Thymus (tissue), 14 donors: ENCODE results near the gene PRKACB. TPM values are rescaled to one million over a fixed set of nuclear protein-coding genes. Genes with fewer than 3 reads are reported as not detected.
"Not testable (repeated sequence)": the region's sequence is repeated elsewhere in the genome, so short reads cannot be mapped to it uniquely, and the experiment has no call there.

ENCODE experiments used
- DNase-seq, 9 donors: peaks; one replicate each; pipeline ENCODE4 v3.0.0-alpha.2; 2013; ENCODE audit warnings: low spot score in 9 of 9, low read depth in 6 of 9, missing footprints in 1 of 9
- H3K27ac ChIP-seq, 2 donors: one replicate each; pipeline ENCODE4 v1.5.1; 2013; ENCODE audit warnings: control low read depth in 1 of 2, low read depth in 1 of 2, low read length in 1 of 2, mild to moderate bottlenecking in 1 of 2, moderate library complexity in 1 of 2
- H3K27me3 ChIP-seq, 2 donors: one replicate each; pipeline ENCODE4 v1.5.1; 2013; ENCODE audit warnings: low read length in 1 of 2; ENCODE audit not compliant: control insufficient read depth in 2 of 2, insufficient read depth in 1 of 2
- H3K36me3 ChIP-seq, 2 donors: one replicate each; pipeline ENCODE4 v1.5.1; 2013; ENCODE audit warnings: low read length in 1 of 2, mild to moderate bottlenecking in 1 of 2, moderate library complexity in 1 of 2; ENCODE audit not compliant: control insufficient read depth in 2 of 2, insufficient read depth in 2 of 2
- H3K4me1 ChIP-seq, 2 donors: one replicate each; pipeline ENCODE4 v1.5.1; 2013; ENCODE audit warnings: low read length in 2 of 2; ENCODE audit not compliant: control insufficient read depth in 2 of 2, insufficient read depth in 2 of 2
- H3K4me3 ChIP-seq, 2 donors: one replicate each; pipeline ENCODE4 v1.5.1; 2013; ENCODE audit warnings: low read length in 2 of 2, control low read depth in 1 of 2, mild to moderate bottlenecking in 1 of 2
- H3K9me3 ChIP-seq, 2 donors: one replicate each; pipeline ENCODE4 v1.5.1; 2013; ENCODE audit warnings: low read length in 1 of 2, mild to moderate bottlenecking in 1 of 2; ENCODE audit not compliant: control insufficient read depth in 2 of 2, insufficient read depth in 1 of 2
- WGBS: extraction: QIAGEN DNeasy Blood & Tissue Kit; methylation state at CpG from one replicate; pipeline ENCODE4 v1.1.7; 2013; 5-methylcytosine and 5-hydroxymethylcytosine counted together
- long read RNA-seq, 10 donors: transcript quantifications; one replicate each; lab custom pipeline, GENCODE V29; 2026
- polyA plus RNA-seq: library from polyadenylated mRNA; stranded (reverse); fragments of 200-250 nt; gene quantifications from one replicate; pipeline ENCODE4 v1.2.3, GENCODE V29; 2013
- total RNA-seq: library from RNA; stranded (reverse); fragments of 120-200 nt; gene quantifications from one replicate; pipeline ENCODE4 v1.2.4, GENCODE V29; 2013
- donor health status: healthy.

Gene PRKACB
- 95.0 TPM for total RNA-seq
- polyA plus RNA-seq = 52.1 TPM
- long read RNA-seq, donor 1, full-length matches to known transcripts = 6 of 6 reads
- long read RNA-seq, donor 1, partial matches to known transcripts = 0 of 6 reads
- long read RNA-seq, donor 1, other reads (novel, unspliced or antisense) = 0 of 6 reads
- long read RNA-seq, donor 2, full-length matches to known transcripts = 45 of 45 reads
- long read RNA-seq, donor 2, partial matches to known transcripts = 0 of 45 reads
- long read RNA-seq, donor 2, other reads (novel, unspliced or antisense) = 0 of 45 reads
- long read RNA-seq, donor 3, full-length matches to known transcripts = 28 of 28 reads
- long read RNA-seq, donor 3, partial matches to known transcripts = 0 of 28 reads
- long read RNA-seq, donor 3, other reads (novel, unspliced or antisense) = 0 of 28 reads
- long read RNA-seq, donor 4, full-length matches to known transcripts = 13 of 13 reads
- long read RNA-seq, donor 4, partial matches to known transcripts = 0 of 13 reads
- long read RNA-seq, donor 4, other reads (novel, unspliced or antisense) = 0 of 13 reads
- long read RNA-seq, donor 5, full-length matches to known transcripts = 21 of 27 reads
- long read RNA-seq, donor 5, partial matches to known transcripts = 0 of 27 reads
- long read RNA-seq, donor 5, other reads (novel, unspliced or antisense) = 6 of 27 reads
- long read RNA-seq, donor 6, full-length matches to known transcripts = 16 of 16 reads
- long read RNA-seq, donor 6, partial matches to known transcripts = 0 of 16 reads
- long read RNA-seq, donor 6, other reads (novel, unspliced or antisense) = 0 of 16 reads
- long read RNA-seq, donor 7, full-length matches to known transcripts = 28 of 33 reads
- long read RNA-seq, donor 7, partial matches to known transcripts = 0 of 33 reads
- long read RNA-seq, donor 7, other reads (novel, unspliced or antisense) = 5 of 33 reads
- long read RNA-seq, donor 8, full-length matches to known transcripts = 3 of 3 reads
- long read RNA-seq, donor 8, partial matches to known transcripts = 0 of 3 reads
- long read RNA-seq, donor 8, other reads (novel, unspliced or antisense) = 0 of 3 reads
- long read RNA-seq, donor 9, full-length matches to known transcripts = 16 of 16 reads
- long read RNA-seq, donor 9, partial matches to known transcripts = 0 of 16 reads
- long read RNA-seq, donor 9, other reads (novel, unspliced or antisense) = 0 of 16 reads
- long read RNA-seq, donor 10, full-length matches to known transcripts = 29 of 29 reads
- long read RNA-seq, donor 10, partial matches to known transcripts = 0 of 29 reads
- long read RNA-seq, donor 10, other reads (novel, unspliced or antisense) = 0 of 29 reads

DNA sequence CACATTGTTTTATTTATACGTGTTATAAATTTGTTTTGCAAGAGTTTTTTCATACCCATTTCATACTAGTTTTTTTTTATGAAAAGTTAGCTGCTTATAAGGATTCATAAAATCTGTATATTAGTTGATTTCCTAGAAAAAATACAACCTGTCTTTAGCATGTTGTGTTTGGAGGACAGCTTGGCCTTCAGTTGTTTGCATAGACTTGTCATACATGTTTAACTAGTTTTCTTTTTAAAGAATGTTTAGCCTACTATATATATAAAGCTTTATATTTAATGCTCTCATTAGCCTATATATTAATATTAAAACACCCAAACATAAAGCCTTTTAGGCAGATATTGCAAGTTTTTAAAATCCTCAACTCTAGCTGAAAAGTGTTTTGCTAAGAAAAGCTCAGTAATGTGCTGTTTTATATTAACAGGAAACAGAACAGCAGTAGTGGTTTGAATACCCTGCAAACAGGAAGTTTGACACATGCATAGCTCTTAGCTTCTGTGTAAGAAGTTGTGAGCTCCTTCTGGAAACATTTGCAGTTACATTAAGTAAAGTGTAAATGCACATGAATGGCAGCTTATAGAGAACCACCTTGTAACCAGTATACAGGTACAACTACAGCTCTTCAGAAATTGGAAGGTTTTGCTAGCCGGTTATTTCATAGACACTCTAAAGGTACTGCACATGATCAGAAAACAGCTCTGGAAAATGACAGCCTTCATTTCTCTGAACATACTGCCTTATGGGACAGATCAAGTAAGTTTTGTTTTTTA, at the start of gene PRKACB:
TSS of gene PRKACB (plus strand) at position 476 of the 770 bp plus-strand sequence. CDS start at position 567, 91 bp downstream.
- Histone ChIP-seq H3K9me3 (no peaks in the 10 kb centered on the region), H3K36me3 (no peaks in the 10 kb centered on the region), H3K27me3 (no peaks in the 10 kb centered on the region), H3K27ac (peak within 1 kb of the TSS; percentile 93), H3K4me1 (peaks cover 0 to 2% of the 10 kb centered on the region in 2 donors), H3K4me3 (peak within 1 kb of the TSS; percentile 63 to 85)
- WGBS = 45% methylated on average over 2 of the region's 2 CpGs
- DNase-seq = peak; percentile 61 to 96 (median 82)

DNA sequence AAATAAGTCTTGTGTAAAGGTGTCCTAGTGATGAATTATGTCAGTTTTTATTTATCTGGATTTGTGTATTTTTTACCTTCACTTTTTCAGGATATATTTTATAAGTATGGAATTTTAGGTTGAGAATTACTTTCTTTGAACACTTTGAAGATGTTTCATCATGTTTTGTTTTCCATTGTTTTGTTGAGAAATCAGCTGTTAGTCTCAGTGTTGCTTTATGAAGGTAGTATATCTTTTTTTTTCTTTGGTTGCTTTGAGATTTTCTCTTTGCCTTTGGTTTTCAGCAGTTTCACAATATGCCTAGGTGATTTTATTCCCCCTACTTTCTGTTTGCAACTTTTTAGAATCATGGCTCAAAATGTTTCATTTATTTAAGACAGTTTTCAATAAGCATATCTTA, 48.8 kb upstream of the PRKACB start:
- no peak overlapping the region for H3K27ac ChIP-seq
- H3K4me1 ChIP-seq = no peaks in the 10 kb centered on the region
- no peak overlapping the region for H3K4me3 ChIP-seq
- no peak for DNase-seq
- no peaks in the 10 kb centered on the region for H3K27me3 ChIP-seq
- no peaks in the 10 kb centered on the region for H3K36me3 ChIP-seq
- H3K9me3 ChIP-seq = no peaks in the 10 kb centered on the region

DNA sequence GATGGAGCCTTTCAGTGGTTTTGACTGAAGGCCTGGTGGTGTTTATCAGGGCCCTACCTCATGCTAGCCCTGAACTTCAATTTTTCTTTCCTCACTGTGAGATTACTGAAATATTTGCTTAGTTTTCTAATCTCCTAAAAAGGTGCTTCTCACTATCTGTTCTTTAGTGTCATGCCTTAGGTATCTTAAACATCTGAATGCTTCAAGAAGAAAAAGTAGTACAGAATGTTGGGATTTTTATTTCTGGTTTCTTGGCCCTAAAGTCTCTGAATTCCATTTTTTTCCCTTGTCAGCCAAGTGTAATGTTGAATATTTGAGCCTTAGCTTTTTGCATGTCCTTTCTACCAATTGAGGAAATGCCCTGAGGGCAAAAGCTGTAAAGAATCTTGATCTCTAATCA, 47.9 kb upstream of the PRKACB start:
- Histone ChIP-seq H3K27me3 (no peaks in the 10 kb centered on the region), H3K4me3 (no peak overlapping the region), H3K4me1 (no peaks in the 10 kb centered on the region), H3K27ac (no peak overlapping the region), H3K36me3 (no peaks in the 10 kb centered on the region), H3K9me3 (no peaks in the 10 kb centered on the region)
- DNase-seq = no peak

DNA sequence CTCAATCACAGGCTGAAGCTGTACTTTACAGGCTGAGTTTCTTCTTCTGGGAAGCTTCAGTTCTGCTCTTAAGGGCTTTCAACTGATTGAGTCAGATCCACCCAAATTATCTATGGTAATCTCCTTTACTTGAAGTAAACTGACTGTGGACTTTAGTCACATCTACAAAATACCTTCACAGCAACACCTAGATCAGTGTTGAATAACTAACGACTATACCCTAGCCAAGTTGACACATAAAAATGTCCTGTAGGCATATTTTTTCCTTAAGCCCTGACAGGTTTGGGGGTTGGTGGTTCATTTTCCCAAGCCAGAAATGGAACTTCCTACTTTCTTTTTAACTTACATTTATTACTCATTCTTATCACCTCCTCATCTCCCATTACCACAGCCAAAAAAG, 42.9 kb upstream of the PRKACB start:
- no peak overlapping the region for H3K4me3 ChIP-seq
- peaks cover 0 to 5% of the 10 kb centered on the region in 2 donors for H3K4me1 ChIP-seq
- DNase-seq = no peak
- H3K36me3 ChIP-seq = no peaks in the 10 kb centered on the region
- WGBS = 60% methylated on average over 1 of the region's 1 CpG
- H3K27me3 ChIP-seq = no peaks in the 10 kb centered on the region
- no peak overlapping the region for H3K27ac ChIP-seq
- H3K9me3 ChIP-seq = no peaks in the 10 kb centered on the region

DNA sequence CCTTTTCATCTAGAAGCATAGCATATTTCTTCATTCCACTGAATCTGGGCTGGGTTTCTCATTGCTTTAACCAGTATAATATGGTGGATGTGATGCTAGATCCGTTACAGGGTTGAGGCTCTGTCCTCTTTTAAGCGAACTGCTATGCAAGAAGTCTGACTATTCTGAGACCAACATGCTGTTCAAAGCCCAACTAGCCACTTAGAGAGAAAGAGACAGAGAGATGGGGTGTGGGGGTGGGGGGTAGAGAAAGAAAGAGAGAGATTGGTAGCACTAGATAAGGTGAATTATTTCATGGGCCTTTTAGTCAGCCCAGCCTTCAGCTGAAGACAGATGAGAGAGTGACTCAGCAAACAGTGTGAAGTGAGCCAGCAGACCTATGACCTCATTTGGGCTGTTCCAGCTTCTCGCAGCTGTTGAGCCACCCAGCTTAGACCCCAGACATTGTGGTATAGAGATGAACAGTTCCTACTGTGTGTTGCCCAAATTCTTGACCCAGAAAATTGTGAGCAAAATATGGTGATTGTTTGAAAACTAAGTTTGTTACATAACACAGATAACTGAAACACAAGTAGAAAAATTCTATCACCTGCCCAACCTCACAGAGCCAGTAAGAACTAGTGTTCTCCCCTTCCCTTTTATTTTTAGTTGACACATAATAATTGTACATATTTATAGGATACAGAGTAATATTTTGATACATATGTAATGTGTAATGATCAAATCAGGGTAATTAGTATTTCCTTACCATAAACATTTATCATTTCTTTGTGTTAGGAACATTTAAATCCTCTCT, 40.7 kb upstream of the PRKACB start:
- Histone ChIP-seq H3K27me3 (no peaks in the 10 kb centered on the region), H3K27ac (no peak overlapping the region), H3K4me3 (no peak overlapping the region), H3K9me3 (no peaks in the 10 kb centered on the region), H3K36me3 (no peaks in the 10 kb centered on the region), H3K4me1 (peaks cover 0 to 5% of the 10 kb centered on the region in 2 donors)
- WGBS = 75% methylated on average over 3 of the region's 3 CpGs
- DNase-seq = peak in 7 of 9 donors; percentile 27 to 66 (median 37)

DNA sequence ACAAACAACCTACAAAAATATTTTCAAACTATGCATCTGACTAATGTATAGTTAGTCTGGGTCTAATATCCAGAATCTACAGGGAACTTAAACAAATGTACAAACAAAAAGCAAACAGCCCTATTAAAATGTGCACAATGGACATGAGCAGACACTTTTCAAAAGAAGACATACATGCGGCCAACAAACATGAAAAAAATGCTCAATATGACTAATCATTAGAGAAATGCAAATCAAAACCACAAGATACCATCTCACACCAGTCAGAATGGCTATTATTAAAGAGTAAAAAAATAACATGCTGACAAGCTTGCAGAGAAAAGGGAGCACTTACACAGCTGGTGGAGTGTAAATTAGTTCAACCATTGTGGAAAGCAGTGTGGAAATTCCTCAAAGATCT, 36.5 kb upstream of the PRKACB start:
- H3K9me3 ChIP-seq, H3K4me1 ChIP-seq, H3K27ac ChIP-seq, H3K4me3 ChIP-seq, H3K27me3 ChIP-seq, H3K36me3 ChIP-seq, DNase-seq: not testable (repeated sequence)
- WGBS = 95% methylated on average over 1 of the region's 1 CpG

DNA sequence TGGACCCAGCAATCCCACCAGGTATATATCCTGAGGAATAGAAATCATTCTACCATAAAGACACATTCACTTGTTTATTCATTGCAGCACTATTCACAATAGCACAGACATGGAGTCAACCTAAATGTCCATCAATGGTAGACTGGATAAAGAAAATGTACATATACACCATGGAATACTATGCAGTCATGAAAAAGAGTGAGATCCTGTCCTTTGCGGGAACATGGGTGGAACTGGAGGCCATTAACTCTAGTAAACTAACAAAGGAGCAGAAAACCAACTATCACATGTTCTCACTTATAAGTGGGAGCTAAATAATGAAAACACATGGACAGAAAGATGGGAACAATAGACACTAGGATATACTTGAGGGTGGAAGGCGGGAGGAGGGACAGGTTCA, 36.1 kb upstream of the PRKACB start:
- Histone ChIP-seq H3K36me3 (no peaks in the 10 kb centered on the region), H3K4me3 (no peak overlapping the region), H3K27me3 (no peaks in the 10 kb centered on the region), H3K9me3 (no peaks in the 10 kb centered on the region), H3K27ac (no peak overlapping the region), H3K4me1 (peaks cover 0 to 5% of the 10 kb centered on the region in 2 donors)
- no peak for DNase-seq
- 99% methylated on average over 2 of the region's 2 CpGs for WGBS
